ENCODE data around the gene PEX11G.

DNA sequence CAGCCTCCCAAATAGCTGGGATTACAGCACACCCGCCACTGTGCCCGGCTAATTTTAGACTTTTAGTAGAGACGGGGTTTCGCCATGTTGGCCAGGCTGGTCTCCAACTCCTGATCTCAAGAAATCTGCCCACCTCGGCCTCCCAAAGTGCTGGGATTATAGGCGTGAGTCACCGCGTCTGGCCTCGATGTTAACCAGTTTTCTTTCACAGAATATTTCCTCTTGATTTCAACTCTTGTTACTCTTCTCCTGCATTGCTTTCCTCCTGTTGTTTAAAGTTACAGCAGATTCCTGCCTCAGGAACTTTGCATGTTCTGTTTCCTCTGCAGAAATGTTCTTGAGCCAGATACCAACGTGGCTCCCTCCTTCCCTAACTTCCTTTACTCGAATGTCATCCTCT is 3.7 kb upstream of the PEX11G start:
- TF ChIP-seq CTCF (IDR thresholded peaks at IDR 0.05) (no peak), POLR2AphosphoS5 (IDR thresholded peaks at IDR 0.05) (no peak), POLR2A (IDR thresholded peaks at IDR 0.05) (no peak)

Data from gastroesophageal sphincter (tissue), 3 donors.